ENCODE data around the gene SP140L.

Gene SP140L

GRCh38 chr2:230414302-230414701 is 87.3 kb downstream of the SP140L start:
- DNase-seq (ENCODE audit: insufficient read length) (no peak), FAIRE-seq (no peak)
- TF ChIP-seq POLR2A (IDR thresholded peaks at IDR 0.05; ENCODE audit: low read depth, low read length): no peak
- TF ChIP-seq TAF1 (IDR thresholded peaks at IDR 0.05; ENCODE audit: borderline replicate concordance, low read depth, low read length): no peak

GRCh38 chr2:230416061-230416721 is 89.2 kb downstream of the SP140L start, which contains the start of gene SP100:
Gene SP100, plus strand, starts transcription at chr2:230416201. Its CDS starts 96 bp downstream, at chr2:230416297.
- peak; percentile 91 for FAIRE-seq
- DNase-seq (ENCODE audit: insufficient read length): peak; percentile 39
- TF ChIP-seq POLR2A (IDR thresholded peaks at IDR 0.05; ENCODE audit: low read depth, low read length): peak; percentile 92
- peak; percentile 90 for TF ChIP-seq POLR2AphosphoS5 (IDR thresholded peaks at IDR 0.05; ENCODE audit: low read depth, low read length)
- TF ChIP-seq TAF1 (IDR thresholded peaks at IDR 0.05; ENCODE audit: borderline replicate concordance, low read depth, low read length): peak; percentile 90

GRCh38 chr2:230417436-230417835 is 90.4 kb downstream of the SP140L start:
- TF ChIP-seq POLR2A (IDR thresholded peaks at IDR 0.05; ENCODE audit: low read depth, low read length) (no peak), TAF1 (IDR thresholded peaks at IDR 0.05; ENCODE audit: borderline replicate concordance, low read depth, low read length) (no peak)
- FAIRE-seq: peak; percentile 53
- DNase-seq (ENCODE audit: insufficient read length): no peak

GRCh38 chr2:230418341-230419016 is 91.5 kb downstream of the SP140L start:
- TF ChIP-seq TAF1 (IDR thresholded peaks at IDR 0.05; ENCODE audit: borderline replicate concordance, low read depth, low read length) (no peak), POLR2AphosphoS5 (IDR thresholded peaks at IDR 0.05; ENCODE audit: low read depth, low read length) (no peak)
- FAIRE-seq: peak; percentile 56
- no peak for DNase-seq (ENCODE audit: insufficient read length)

- DNase-seq (ENCODE audit: insufficient read length): no peak
- TF ChIP-seq POLR2AphosphoS5 (IDR thresholded peaks at IDR 0.05; ENCODE audit: low read depth, low read length) (no peak), TAF1 (IDR thresholded peaks at IDR 0.05; ENCODE audit: borderline replicate concordance, low read depth, low read length) (no peak), POLR2A (IDR thresholded peaks at IDR 0.05; ENCODE audit: low read depth, low read length) (no peak)
- FAIRE-seq: peak; percentile 70
Observed at GRCh38 chr2:230419181-230419580, 92.2 kb downstream of the SP140L start.

GRCh38 chr2:230422149-230422548 is 95.2 kb downstream of the SP140L start:
- no peak for FAIRE-seq
- TF ChIP-seq TAF1 (IDR thresholded peaks at IDR 0.05; ENCODE audit: borderline replicate concordance, low read depth, low read length) (no peak), POLR2A (IDR thresholded peaks at IDR 0.05; ENCODE audit: low read depth, low read length) (no peak), POLR2AphosphoS5 (IDR thresholded peaks at IDR 0.05; ENCODE audit: low read depth, low read length) (no peak)
- DNase-seq (ENCODE audit: insufficient read length): no peak

GRCh38 chr2:230423851-230424458 is 97.0 kb downstream of the SP140L start:
- FAIRE-seq (peak; percentile 76), DNase-seq (ENCODE audit: insufficient read length) (no peak)
- TF ChIP-seq POLR2A (IDR thresholded peaks at IDR 0.05; ENCODE audit: low read depth, low read length): no peak
- no peak for TF ChIP-seq POLR2AphosphoS5 (IDR thresholded peaks at IDR 0.05; ENCODE audit: low read depth, low read length)
- TF ChIP-seq TAF1 (IDR thresholded peaks at IDR 0.05; ENCODE audit: borderline replicate concordance, low read depth, low read length): no peak

GRCh38 chr2:230425377-230425776 is 98.4 kb downstream of the SP140L start:
- DNase-seq (ENCODE audit: insufficient read length): no peak

GRCh38 chr2:230429513-230429912 is 102.5 kb downstream of the SP140L start:
- FAIRE-seq: no peak
- no peak for DNase-seq (ENCODE audit: insufficient read length)
- TF ChIP-seq TAF1 (IDR thresholded peaks at IDR 0.05; ENCODE audit: borderline replicate concordance, low read depth, low read length) (no peak), POLR2AphosphoS5 (IDR thresholded peaks at IDR 0.05; ENCODE audit: low read depth, low read length) (no peak), POLR2A (IDR thresholded peaks at IDR 0.05; ENCODE audit: low read depth, low read length) (no peak)

More at GRCh38 chr2:230425377-230425776, 98.4 kb downstream of the SP140L start:
- peak; percentile 50 for FAIRE-seq
- no peak for TF ChIP-seq POLR2AphosphoS5 (IDR thresholded peaks at IDR 0.05; ENCODE audit: low read depth, low read length)
- no peak for TF ChIP-seq TAF1 (IDR thresholded peaks at IDR 0.05; ENCODE audit: borderline replicate concordance, low read depth, low read length)
- TF ChIP-seq POLR2A (IDR thresholded peaks at IDR 0.05; ENCODE audit: low read depth, low read length): no peak

- FAIRE-seq (peak; percentile 73), DNase-seq (ENCODE audit: insufficient read length) (no peak)
- TF ChIP-seq POLR2A (IDR thresholded peaks at IDR 0.05; ENCODE audit: low read depth, low read length): no peak
- no peak for TF ChIP-seq POLR2AphosphoS5 (IDR thresholded peaks at IDR 0.05; ENCODE audit: low read depth, low read length)
- no peak for TF ChIP-seq TAF1 (IDR thresholded peaks at IDR 0.05; ENCODE audit: borderline replicate concordance, low read depth, low read length)
Observed at GRCh38 chr2:230430957-230431910, 104.2 kb downstream of the SP140L start.

Measured in GM12892 (cell line).